GM18526 (cell line): ENCODE data around the gene TEX101.

Experiments used
- POLR2A ChIP-seq: IDR thresholded peaks from 3 replicates; pipeline ENCODE4 v1.6.1; 2011; ENCODE audit not compliant: insufficient read length; ENCODE audit errors: extremely low read depth

The TEX101 gene

DNA sequence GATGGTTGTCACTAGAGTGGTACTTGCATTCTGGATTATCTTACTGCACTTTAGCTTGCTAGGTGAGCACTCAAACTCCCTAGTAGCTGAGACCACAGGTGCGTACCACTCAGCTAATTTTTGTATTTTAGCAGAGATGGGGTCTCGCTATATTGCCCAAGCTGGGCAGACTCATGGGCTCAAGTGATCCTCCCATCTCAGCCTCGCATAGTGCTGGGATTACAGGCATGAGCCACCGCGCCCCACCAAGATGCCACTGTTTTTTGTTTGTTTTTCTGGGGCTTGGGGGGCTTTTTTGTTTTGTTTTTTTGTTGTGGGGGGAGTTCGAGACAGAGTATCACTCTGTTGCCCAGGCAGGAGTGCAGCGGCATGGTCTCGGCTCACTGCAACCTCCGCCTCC, 33.0 kb downstream of the TEX101 start:
- no peak for TF ChIP-seq POLR2A

DNA sequence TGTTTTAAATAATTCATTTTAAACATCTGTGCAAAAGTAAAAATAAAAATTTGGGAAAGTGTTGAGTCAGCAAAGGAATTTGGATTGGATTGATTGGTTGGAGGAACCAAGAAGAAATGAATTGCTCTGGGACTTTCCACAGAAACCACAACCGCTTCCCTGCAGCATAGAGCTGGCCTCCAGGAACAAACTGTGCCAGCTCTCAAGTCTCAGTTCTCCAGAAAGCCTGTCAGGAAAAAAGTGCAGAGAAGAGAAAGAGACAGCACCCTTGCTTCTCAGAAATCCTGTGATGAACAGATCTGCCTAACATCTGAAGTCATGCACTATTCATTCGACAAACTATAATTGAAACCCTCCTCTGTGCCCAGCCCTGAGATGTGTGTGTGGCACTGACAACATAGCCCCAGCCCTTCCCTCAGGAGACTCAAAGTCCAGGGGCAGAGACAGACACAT, 35.9 kb downstream of the TEX101 start:
- TF ChIP-seq POLR2A, result no peak

DNA sequence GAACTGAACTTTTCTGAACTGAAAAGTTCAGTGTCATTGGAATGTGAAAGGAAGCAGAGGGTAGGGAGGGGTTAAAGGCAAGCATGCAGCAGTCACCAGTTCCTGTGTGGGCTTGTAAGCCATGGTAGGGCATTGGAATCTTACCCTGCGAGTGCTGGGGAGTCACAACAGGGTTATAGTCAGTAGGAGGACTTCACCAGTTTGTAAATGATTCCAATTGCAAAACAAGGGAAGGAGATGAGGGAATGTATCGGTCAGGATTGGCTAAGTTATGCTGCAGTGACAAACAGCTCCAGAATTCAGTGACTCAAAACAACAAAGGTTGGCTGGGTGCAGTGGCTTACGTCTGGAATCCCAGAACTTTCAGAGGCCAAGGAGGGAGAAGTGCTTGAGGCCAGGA, 37.9 kb downstream of the TEX101 start:
- no peak for TF ChIP-seq POLR2A

DNA sequence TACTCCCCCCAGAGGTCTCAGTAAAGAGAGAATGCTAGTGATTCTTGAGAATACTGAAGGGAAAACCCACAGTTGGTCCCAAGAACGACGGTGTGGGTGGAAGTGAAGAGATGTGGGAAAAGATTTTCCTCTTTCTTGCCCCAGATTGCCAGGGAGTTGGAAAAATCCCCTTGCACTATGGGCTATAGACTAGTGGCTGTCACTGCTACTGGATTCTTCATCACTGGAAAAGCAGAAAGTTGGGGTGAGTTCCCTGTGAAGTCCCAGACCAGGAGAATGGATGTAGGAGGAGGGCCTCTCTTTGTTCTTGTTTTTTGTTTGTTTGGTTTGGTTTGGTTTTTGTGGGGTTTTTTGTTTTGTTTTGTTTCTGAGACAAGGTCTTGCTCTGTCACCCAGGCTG, 39.3 kb downstream of the TEX101 start:
- no peak for TF ChIP-seq POLR2A

DNA sequence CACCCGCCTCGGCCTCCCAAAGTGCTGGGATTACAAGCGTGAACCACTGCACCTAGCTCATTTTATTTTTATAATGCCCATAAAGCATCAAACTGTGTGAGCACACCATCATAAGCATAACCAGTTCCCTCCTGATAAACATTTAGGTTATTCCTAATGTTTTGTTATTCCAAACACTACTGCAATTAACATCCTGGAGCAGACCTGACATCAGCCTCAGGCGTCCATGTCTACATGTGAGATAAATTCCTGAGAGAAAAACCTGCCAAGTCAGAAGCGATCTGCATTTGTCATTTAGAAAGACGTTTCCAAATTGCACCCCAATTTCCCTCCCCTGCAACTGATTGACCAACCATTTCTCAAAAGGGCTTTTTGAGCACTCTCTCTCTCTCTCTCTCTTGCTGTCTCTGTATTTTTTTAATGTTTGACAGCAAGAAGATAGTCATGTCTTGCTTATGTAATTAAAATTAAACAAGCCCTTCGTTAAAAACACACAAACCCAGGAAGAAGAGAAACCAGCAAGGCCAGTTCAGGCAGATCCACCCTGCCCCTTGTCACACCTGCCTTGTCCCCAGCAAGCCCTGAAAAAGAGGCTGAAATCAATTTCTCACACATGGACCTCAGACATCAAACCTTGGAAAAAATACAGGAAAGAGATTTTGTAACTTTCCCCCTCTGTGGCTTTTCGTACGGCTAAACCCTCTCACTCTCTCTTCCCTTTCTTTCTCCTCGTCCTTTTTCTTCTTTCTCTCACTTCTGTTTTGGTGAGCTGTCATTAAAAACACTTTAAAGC, 40.8 kb downstream of the TEX101 start:
- TF ChIP-seq POLR2A, result no peak

DNA sequence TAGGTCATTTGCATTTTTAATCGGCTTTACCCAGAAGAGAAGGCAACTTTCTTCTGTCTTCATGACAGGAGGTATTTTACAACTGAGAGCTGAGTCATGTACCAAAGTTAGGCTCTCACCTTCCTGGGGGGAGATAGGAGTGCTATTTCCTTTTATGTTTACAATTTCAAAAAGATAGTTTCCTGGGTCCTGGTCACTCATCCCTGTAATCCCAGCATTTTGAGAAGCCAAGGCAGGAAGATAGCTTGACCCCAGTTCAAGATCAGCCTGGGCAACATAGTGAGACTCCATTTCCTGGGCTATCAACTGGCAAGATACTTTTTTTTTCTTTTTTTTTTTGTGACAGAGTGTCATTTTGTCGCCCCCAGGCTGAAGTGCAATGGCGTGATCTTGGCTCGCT, 43.1 kb downstream of the TEX101 start:
- no peak for TF ChIP-seq POLR2A

DNA sequence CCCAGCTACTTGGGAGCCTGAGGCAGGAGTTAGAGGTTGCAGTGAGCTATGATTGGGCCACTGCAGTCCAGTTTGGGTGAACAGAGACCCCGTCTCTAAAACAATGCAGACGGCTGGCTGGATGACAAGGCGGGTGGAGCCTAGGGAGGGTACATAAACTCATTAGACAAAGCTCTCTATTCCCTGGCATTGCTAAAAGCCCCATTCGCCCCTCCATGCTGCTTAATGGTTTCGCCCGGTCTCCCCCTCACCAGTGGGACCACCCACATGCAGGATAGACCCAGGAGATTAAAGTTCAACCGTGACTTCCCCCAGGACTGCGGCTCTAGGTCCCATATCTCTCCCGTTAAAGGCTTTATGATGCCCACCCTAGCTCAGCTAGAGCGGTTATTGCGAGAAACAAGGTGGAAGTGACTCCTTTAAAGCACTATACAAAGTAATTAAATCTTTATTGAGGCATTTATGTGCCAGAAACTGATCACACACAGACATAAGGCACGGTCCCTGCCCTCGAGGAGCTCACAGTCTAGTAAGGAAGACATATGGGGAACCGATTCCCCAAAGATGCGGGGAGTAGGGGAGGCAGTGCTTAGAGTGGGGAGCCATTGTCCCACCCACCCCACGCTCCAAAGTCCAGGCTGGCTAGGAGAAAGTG, 45.8 kb downstream of the TEX101 start:
- no peak for TF ChIP-seq POLR2A

DNA sequence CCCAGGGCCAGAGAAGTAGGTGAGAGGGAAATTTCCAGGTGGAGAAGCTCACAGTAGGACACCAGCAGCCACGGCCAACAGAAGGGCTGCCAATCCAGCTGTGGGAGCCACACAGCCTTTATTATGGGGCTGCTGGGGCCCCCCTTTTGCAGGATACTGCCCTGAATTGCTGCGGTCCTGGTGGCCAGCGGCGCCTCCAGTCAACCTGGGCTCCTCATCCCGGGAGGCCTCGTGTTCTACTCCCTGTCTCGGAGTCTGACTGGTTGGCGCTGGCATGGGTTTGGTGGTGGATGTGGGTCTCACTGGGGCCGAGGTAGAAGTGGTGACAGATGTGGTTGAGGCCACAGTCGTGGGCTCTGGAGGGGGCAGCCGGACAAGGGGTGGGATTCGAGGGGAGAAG, 46.6 kb downstream of the TEX101 start:
- no peak for TF ChIP-seq POLR2A

DNA sequence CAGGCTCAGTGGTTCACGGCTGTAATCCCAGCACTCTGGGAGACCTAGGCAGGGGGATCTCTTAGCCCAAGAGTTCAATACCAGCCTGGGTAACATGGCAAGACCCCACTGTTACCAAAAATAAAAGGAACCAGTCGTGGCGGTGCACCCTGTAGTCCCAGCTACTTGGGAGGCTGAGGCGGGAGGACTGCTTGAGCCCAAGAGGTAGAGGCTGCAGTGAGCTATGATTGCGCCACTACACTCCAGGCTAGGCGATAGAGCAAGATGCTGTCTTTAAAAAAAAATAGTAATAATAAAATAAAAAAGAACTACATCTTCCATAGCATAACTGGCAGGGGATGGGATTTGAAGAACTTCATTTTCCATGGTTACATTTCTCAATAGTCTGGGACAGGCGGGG, 47.7 kb downstream of the TEX101 start:
- TF ChIP-seq POLR2A, result no peak

DNA sequence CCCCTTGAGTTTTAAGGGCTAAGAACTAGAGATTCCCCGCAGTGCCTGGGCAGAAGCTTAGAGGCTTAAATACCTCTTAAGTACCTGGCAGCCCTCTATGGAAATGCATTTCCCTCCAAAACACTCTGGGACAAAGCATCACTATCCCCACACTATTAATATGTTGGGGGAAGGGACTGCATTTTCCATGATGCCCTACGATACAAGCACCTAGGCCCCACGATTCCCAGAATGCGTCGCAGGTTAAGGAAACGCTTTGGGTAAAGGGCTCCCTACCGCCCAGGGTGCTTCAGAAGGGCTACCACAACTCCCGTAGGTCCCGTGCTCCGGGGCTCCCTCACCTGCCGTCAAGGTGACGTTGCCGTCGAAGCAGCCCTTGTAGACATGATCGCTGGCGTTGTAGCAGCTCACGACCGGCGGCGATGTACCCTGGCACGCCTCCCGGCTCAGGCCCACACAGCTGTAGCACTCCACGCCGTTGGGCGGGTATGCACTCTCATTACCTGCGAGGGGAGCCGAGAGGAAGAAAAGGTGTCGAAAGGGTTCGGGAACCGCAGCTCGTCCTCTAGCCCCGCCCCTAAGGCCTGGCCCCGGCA, 48.2 kb downstream of the TEX101 start:
- no peak for TF ChIP-seq POLR2A

DNA sequence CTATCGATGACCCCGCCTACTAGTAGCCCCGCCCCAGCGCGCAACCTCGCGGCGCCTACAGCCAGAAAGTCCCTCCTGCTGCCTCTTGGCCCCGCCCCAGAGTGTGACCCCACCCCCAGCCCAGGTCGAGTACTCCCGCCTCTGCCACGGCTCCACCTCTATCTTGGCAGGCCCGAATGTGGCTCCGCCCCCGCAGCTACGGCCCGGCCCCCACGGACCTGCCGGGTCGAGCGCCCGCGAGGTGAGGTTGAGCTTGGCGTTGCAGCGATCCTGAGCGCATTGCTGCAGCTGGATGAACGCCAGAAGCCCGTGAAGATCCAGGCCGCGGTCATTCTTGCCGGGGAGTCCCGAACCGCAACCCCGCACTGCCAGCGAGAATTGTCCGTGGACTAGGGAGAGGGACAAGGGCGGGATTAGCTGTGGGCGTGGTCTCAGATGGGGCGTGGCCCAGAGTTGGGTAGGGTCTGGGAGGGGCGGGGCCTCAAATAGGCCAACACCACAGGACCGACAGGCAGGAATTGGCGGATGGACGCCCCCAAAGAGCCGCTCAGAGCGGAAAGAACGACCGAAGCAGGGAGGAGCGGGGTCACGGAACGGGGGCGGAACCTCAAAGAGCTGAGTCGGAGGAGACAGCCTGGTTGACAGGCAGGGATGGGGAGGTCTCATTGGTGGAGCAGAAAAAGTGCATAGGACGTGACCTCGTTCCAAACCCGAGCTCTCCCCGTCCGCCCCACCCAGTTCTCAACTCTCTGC, 48.9 kb downstream of the TEX101 start:
- no peak for TF ChIP-seq POLR2A

DNA sequence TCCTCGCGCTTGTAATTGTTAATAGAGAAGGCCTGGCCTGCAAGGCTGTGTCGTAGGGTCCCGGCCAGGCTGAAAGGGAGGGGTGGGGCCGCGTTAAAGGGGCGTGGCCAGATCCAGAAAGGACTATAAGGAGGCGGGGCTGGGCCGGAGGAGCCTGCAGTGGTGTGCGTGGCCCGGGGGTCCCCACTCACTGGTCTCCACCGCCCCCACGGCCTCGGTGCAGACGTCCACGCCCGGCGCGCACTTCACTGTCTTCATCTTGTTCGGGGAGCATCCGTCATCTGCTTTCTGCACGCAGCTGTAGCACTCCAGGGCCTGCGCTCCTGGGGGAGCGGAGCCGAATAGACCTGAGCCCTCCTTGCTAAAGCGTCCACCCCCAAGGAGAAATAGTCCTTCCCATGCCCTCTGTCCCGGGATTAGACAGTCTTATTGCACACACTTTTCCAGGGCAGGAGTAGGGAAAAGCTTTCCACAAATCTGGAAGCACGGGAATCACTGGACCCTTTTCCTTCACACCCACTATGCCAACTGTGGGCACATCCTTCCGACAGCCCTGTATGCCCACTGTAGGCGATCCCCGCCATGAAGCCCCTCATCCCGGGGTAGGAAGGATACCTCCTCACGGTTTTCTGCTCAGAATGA, 49.6 kb downstream of the TEX101 start:
- no peak for TF ChIP-seq POLR2A

DNA sequence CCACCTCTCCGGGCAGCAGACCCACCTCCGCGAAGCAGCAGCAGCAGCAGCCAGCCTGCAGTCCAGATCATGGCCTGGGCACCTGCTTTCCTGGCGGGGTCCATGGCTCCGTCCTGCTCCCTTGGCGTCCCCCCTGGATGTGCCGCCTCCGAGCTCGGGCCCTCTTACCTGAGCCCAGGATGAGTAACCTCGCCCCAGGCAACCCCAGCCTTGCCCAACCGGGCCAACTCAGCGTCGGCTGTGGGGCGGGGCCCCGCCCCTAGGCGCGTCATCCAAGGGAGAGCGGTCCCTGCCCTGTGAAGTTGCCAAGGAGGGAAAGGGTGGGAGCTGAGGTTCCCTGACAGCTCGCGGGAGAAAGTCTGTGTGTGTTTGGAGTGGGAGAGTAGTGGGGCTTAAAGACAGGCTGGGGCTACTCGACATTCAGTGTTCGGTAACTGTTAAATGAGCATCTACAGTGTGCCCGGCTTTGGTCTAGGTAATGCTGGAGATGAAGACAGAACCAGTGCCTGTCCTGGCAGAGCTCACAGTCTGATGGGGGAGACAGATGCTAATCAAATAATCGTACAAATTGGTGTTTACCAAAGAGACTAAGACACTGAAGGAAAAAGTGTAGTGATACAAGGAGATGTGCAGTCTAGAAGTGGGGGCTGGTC, 50.9 kb downstream of the TEX101 start, which contains the start of gene LYPD3:
TSS of gene LYPD3 (minus strand) at position 141 of the 653 bp plus-strand sequence. CDS start at position 104, 37 bp downstream.
- TF ChIP-seq POLR2A, result no peak

DNA sequence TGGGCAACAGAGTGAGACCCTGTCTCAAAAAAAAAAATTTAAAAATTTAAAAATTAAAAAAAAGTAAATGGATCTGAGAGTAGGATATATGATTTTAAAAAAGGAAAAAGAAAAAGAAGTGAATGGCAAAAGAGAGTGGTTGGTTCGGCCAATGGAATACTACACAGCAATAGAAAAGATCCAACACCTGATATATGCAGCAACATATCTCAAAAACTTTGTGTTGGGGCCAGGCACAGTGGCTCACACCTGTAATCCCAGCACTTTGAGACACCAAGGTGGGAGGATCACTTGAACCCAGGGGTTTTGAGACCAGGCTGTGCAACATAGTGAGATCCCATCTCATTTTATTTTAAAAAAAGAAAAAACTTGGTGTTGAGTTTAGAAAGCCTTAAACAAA, 52.1 kb downstream of the TEX101 start:
- TF ChIP-seq POLR2A, result no peak
